Chondrocyte (in vitro differentiated cells): ENCODE results near the gene RRAS. TPM values are rescaled to one million over a fixed set of nuclear protein-coding genes. Genes with fewer than 3 reads are reported as not detected.

Experiments used
- DNase-seq: peaks from one replicate; pipeline ENCODE4 v3.0.0; 2021; ENCODE audit warnings: mixed read lengths, low spot score
- H3K27ac Mint-ChIP-seq: one replicate; pipeline ENCODE4 v1.8.0; 2021; ENCODE audit warnings: mild to moderate bottlenecking, moderate library complexity, mixed read lengths; ENCODE audit not compliant: unreplicated experiment
- H3K27me3 Mint-ChIP-seq: 2 replicates; pipeline ENCODE4 v1.8.0; 2021; ENCODE audit warnings: low read depth, mixed read lengths
- H3K36me3 Mint-ChIP-seq: 2 replicates; pipeline ENCODE4 v1.8.0; 2021; ENCODE audit warnings: low read depth, mixed read lengths
- H3K4me1 Mint-ChIP-seq: 2 replicates; pipeline ENCODE4 v1.8.0; 2021; ENCODE audit warnings: low read depth, mild to moderate bottlenecking, mixed read lengths
- H3K4me3 Mint-ChIP-seq: one replicate; pipeline ENCODE4 v1.8.0; 2021; ENCODE audit warnings: mild to moderate bottlenecking, moderate library complexity, mixed read lengths; ENCODE audit not compliant: unreplicated experiment
- H3K9me3 Mint-ChIP-seq: 2 replicates; pipeline ENCODE4 v1.8.0; 2021; ENCODE audit warnings: low read depth, mixed read lengths
- total RNA-seq: library from RNA; stranded (reverse); gene quantifications from 3 replicates; pipeline ENCODE4 v1.2.1, GENCODE V29; 2021
- TF ChIP-seq, protein P1 (sequence below): fragments of 200-600 bp; sonication (generic); IDR thresholded peaks from 2 replicates; pipeline ENCODE4 v1.5.0; 2021; ENCODE audit warnings: antibody characterized with exemption, mild to moderate bottlenecking, moderate library complexity

The RRAS gene
- total RNA-seq, 1 donor from 2014 or later: 113 TPM

DNA sequence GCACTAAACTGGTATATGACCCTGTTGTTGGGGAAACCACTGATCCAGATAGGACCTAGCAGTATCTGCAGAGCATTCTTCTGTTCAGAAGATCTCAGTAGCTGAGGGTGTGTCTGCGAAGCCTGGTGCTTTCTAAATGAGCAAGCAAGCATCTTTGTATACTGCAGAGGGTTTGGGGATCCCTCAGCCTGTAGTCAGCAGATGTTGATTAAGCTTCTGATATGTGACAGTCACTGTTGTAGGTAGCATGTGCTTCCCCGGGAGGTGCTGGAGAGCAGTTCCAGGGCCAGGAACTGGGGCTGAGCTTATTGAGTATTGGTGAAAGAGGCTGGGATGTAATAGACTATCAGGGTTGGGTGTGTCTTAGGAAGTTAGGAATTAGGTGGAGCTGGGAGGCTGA, 3.5 kb upstream of the RRAS start:
- Mint-ChIP-seq H3K4me1 (peaks cover 54% of the 10 kb centered on the region), H3K9me3 (no peaks in the 10 kb centered on the region), H3K27me3 (no peaks in the 10 kb centered on the region), H3K36me3 (peaks cover 11% of the 10 kb centered on the region), H3K4me3 (peak overlapping the region; percentile 98), H3K27ac (peak overlapping the region; percentile 100)
- TF ChIP-seq, protein P1, sequence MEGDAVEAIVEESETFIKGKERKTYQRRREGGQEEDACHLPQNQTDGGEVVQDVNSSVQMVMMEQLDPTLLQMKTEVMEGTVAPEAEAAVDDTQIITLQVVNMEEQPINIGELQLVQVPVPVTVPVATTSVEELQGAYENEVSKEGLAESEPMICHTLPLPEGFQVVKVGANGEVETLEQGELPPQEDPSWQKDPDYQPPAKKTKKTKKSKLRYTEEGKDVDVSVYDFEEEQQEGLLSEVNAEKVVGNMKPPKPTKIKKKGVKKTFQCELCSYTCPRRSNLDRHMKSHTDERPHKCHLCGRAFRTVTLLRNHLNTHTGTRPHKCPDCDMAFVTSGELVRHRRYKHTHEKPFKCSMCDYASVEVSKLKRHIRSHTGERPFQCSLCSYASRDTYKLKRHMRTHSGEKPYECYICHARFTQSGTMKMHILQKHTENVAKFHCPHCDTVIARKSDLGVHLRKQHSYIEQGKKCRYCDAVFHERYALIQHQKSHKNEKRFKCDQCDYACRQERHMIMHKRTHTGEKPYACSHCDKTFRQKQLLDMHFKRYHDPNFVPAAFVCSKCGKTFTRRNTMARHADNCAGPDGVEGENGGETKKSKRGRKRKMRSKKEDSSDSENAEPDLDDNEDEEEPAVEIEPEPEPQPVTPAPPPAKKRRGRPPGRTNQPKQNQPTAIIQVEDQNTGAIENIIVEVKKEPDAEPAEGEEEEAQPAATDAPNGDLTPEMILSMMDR: no peak
- no peak for DNase-seq

DNA sequence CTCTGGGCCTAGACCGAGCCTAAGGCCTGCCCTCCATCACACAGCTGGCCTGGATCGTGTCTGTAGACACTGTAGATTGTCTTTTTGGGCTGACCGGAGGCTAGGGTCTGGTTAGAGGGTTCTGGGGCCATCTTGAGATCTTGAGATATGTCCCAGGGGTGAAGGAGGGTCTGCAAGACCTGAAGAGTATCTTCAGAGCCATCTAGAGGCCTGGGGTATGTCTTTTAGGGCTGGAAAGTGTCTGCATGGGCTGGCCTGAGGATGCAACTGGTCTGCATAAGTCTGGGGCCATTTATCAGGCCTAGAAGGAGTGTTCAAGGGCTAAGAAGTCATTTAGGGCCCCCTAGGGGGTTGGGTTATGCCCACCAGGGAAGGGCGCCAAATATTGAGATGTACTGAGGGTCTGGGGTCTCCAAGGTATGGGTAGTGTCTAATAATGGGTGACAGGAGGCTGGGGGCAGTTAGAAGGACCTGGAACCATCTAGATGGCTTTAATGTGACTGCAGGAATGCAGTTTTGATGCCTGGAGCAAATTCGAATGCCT, 2.6 kb upstream of the RRAS start:
- H3K36me3 Mint-ChIP-seq: peaks cover 11% of the 10 kb centered on the region
- peak overlapping the region; percentile 98 for H3K4me3 Mint-ChIP-seq

DNA sequence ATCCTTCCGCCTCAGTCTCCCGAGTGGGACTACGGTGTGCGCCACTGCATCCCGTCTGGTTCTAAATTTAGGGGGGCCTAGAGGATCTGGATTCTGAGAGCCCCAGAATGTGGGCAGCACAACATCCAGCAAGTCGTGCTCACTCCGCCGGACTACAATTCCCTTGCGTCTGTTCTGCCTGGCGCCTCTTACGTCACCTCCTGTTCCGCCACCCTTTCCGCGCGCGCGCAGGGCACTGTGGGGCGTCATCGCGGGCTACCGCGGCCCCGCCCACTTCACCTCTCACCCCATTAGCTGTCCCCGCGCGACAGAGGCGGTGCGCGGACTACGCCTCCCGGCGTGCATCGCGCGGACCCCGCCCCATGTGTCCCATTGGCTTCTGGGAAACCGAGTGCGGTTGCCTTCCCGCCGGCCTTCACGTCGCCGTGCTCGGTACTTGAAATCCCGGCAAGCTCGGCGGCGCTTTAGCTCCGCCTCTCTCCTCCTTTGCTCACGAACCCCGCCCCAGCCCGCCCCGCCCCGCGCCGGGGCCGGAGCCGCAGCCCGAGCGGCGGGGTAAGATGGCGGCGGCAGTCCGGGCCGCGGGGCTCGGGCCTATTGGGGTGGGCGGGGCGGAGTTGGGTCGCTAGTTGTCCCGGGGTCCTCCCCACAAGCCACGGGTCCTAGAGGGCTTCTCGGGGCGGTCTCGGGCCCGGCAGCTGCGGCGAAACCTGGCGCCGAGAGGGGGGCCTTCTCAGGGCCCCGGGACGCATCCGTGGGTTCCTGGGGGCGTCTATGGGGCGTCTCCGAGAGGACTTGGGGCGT, 1.9 kb upstream of the RRAS start, which contains the start of gene SCAF1:
Gene SCAF1 (plus strand): TSS at position 522 of the 804 bp plus-strand sequence. CDS start 2,818 bp downstream, outside the sequence.
- peaks cover 66% of the 10 kb centered on the region for H3K4me1 Mint-ChIP-seq
- TF ChIP-seq, protein P1: no peak
- H3K36me3 Mint-ChIP-seq: peaks cover 7% of the 10 kb centered on the region
- peak; percentile 100 for DNase-seq
- no peaks in the 10 kb centered on the region for H3K27me3 Mint-ChIP-seq
- H3K27ac Mint-ChIP-seq: peak within 1 kb of the TSS; percentile 100
- no peaks in the 10 kb centered on the region for H3K9me3 Mint-ChIP-seq
- H3K4me3 Mint-ChIP-seq: peak within 1 kb of the TSS; percentile 98

More for the DNA sequence above, 2.6 kb upstream of the RRAS start:
- TF ChIP-seq, protein P1: no peak
- H3K27ac Mint-ChIP-seq: peak overlapping the region; percentile 100
- no peaks in the 10 kb centered on the region for H3K27me3 Mint-ChIP-seq
- DNase-seq: no peak
- H3K4me1 Mint-ChIP-seq: peaks cover 62% of the 10 kb centered on the region
- no peaks in the 10 kb centered on the region for H3K9me3 Mint-ChIP-seq

DNA sequence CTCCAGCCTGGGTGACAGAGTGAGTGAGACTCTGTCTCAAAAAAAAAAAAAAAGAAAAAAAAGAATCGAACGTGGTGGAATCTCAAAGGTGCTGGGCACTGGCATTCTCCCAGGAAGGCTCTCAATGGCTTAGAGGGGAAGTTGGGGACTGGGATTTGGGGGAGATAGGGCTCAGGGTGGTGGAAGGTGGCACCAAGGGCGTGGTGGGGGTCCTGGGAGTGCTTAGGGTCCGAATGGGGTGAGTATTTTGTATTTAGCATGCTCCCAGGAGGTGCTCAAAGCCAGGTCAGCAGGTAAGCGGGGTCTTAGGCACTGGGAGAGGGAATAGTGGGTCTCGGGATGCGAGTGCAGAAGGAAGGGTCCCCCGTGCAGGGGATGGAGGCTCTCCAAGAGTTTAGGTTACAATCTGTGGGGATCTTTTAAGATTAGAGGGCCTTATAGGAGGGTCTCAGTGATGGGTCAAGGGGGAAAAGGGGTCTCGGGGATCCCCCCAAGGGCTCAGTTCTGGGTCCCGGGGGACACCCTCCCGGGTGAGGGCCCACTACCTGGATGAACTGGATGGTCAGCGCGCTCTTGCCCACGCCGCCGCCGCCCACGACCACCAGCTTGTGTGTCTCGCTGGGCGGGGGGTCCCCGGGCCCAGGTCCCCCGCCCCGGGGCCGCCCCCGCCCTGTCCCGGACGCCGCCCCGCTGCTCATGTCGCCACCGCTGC, 386 bp downstream of the RRAS start:
- DNase-seq: no peak
- Mint-ChIP-seq H3K36me3 (peaks cover 5% of the 10 kb centered on the region), H3K27ac (peak overlapping the region; percentile 100), H3K4me1 (peaks cover 80% of the 10 kb centered on the region), H3K27me3 (no peaks in the 10 kb centered on the region), H3K4me3 (peak overlapping the region; percentile 98), H3K9me3 (no peaks in the 10 kb centered on the region)
- TF ChIP-seq, protein P1: no peak
